ENCODE measurements around the gene ANKUB1.

The ANKUB1 gene

DNA sequence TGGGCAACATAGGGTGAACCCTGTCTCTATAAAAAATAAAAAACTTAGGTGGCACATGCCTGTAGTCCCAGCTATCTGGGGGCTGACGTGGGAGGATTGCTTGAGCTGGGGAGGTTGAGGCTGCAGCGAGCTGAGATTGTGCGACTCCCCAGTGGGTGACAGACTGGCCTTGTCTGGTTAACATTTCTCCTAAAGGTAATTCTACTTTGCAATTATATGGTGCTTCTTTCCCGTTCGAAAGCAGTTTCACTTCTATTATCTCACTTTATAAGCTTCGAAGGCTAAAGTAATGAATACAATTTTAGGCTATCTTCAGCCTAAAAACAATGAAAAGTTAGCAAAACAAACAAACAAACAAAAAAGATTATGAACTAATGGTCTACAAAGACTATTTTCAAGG lies 75.4 kb downstream of the ANKUB1 start:
- no peak for FAIRE-seq

DNA sequence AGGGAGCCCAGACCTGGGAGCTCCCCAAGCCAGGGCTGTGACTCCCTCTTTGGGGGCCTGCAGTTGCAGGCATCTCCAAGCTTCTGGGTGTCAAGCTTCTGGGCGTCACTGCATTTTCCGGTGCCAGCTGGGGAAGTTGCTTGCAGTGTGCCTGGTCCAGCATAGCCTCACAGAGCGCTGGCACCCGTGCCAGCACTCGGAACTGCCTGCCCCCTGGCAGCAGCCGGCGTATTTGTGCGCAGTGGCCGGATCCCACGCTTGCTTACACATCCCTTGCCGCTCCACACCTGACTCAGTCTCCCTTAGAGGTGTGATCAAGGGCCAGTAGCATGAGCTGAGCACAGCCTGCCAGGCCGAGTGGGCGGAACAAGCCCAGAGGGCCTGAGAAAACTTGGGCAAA lies 77.1 kb downstream of the ANKUB1 start:
- no peak for DNase-seq (ENCODE audit: insufficient read length, low spot score)
- no peak for FAIRE-seq

More for the DNA sequence above, 75.4 kb downstream of the ANKUB1 start:
- no peak for DNase-seq (ENCODE audit: insufficient read length, low spot score)

DNA sequence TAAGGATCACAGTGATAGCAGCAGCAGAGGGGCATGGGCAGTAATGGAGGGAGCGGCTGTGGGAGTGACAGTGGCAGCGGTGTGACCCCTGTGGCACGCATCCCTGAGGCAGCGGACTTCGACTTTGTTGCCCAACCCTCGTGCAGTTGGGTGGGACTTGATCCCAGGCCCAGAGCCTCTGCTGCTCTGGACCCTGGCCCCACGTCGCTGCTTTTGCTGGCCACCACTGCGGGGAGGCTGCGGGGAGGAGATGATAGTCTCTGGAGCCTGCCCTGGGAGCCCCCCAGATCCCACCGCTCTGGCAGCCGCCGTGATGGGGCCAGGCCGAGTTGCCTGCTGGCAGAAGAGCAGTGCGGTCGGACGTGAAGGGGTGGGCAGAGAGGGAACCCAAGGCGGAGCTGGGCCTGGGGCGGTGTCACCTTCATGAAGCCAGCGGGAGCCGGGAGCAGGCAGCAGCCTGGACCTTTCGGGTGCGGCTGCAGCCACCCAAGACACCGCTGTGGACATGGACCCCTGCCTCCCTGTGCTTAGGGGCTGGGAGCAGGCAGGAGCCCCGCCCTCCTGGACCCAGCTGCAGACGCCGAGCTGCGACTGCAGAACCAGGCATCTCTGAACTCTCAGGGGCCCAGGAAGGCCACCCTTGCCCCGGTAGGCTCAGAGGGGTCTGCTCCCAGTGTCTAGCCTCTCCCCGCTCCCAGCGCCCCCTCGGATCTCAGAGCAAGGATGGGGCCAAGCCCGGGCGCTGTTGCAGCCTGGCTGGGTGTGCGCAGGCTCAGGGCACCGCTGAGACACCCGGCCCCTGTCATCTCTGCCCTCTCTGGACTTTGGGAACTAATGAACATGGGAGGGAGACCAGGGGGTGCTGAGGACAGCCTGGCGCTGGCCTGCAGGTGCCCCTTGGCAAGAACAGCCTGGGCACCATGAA lies 78.4 kb downstream of the ANKUB1 start:
- no peak for DNase-seq (ENCODE audit: insufficient read length, low spot score)
- FAIRE-seq = no peak

All from HTR-8/SVneo (cell line).